ENCODE results near the gene SEMA3C.

The SEMA3C gene

DNA sequence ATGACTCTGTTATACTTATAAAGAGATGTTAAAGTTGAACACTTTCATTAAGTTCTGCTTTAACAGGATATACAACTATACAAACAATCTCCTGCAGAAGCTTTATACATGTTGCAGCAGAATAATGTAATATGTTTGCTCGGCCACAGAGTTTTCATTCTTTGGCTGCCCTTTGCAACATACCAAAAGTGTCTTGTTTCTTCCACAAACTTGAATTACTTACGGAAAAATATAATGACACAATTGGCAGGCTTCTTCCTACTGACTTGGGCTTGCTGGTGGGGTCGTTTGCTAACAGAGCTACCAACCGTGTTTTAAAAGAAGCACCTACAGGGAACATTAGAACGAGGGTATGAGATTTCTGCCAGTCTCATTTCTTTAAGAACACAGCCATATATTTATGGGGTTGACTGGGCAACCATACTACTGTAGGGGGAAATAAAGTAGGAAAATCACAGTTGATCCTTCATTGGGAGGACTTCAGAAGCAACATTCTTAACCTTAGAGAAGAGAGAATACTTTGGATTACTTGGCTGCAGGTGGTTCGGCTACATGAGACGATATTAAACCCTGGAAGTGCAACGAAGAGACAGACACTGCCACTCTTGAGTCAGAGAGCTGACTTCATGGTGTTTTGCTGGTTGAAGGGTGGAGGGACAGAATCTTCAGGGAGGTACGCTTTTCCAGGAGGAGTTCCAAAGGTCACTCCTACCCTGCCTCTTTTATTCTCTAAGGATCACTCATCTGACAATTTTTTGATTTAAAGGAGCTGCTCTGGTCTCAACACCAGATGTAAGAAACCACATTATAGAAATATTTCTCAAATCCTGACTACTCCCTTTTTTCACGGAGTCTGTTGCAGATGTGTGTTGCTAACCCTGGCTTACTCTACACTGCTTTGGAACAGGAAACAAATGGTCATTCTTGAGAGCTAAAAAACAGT lies 123.9 kb downstream of the SEMA3C start:
- no peak overlapping the region for H3K9ac ChIP-seq (ENCODE audit: low read length)
- no peak overlapping the region for H3K4me3 ChIP-seq (ENCODE audit: low read length)
- no peaks in the 10 kb centered on the region for H3K27me3 ChIP-seq (ENCODE audit: control insufficient read depth, insufficient read depth, low read length)
- no peaks in the 10 kb centered on the region for H3K36me3 ChIP-seq (ENCODE audit: control insufficient read depth, insufficient read depth, low read length)
- H3K9me3 ChIP-seq (ENCODE audit: control insufficient read depth, low read length) = no peaks in the 10 kb centered on the region
- H3K4me1 ChIP-seq (ENCODE audit: control insufficient read depth, insufficient read depth, low read length) = no peaks in the 10 kb centered on the region

DNA sequence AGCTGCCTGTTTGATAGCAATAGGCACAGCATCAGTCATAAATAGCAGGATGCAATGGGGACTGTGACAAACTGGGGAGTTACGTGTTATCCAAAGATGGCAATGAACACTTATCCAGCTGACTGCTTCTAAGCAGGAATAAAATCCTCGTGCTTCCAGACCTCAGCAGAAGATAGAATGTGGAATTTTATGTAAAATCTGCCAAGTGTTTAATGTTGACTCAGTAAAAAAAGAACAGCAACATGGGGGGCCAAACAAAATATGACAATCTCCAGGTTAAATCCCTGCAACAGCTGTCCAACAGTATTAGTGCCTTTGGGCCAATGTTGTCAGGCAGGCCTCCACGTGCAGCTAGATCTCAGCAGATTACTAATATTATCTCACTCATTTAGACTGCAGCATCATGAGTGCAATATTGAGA lies 127.3 kb downstream of the SEMA3C start:
- H3K4me1 ChIP-seq (ENCODE audit: control insufficient read depth, insufficient read depth, low read length) = no peaks in the 10 kb centered on the region
- no peaks in the 10 kb centered on the region for H3K36me3 ChIP-seq (ENCODE audit: control insufficient read depth, insufficient read depth, low read length)
- H3K9me3 ChIP-seq (ENCODE audit: control insufficient read depth, low read length) = no peaks in the 10 kb centered on the region
- H3K4me3 ChIP-seq (ENCODE audit: low read length) = no peak overlapping the region
- H3K9ac ChIP-seq (ENCODE audit: low read length) = no peak overlapping the region
- no peaks in the 10 kb centered on the region for H3K27me3 ChIP-seq (ENCODE audit: control insufficient read depth, insufficient read depth, low read length)

DNA sequence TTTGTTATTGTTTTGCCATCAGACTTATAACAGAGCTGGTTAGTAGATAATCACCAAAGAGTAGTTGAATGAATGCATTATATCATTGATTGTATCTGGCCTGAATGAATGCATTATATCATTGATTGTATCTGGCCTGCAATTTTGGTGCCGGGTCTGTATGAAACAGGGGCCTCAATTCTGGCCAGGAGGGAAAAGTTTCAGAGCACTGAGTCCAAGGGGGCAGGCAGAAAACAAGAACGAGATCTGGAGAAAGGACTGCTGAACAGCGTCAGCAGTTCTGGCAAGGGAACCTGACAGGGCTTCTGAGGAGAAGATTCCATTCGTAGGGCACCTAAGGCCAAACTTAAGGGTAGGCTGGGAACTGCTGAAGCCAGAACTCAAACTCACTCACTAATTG lies 128.0 kb downstream of the SEMA3C start:
- no peaks in the 10 kb centered on the region for H3K9me3 ChIP-seq (ENCODE audit: control insufficient read depth, low read length)
- no peak overlapping the region for H3K4me3 ChIP-seq (ENCODE audit: low read length)
- no peaks in the 10 kb centered on the region for H3K27me3 ChIP-seq (ENCODE audit: control insufficient read depth, insufficient read depth, low read length)
- no peaks in the 10 kb centered on the region for H3K36me3 ChIP-seq (ENCODE audit: control insufficient read depth, insufficient read depth, low read length)
- no peak overlapping the region for H3K9ac ChIP-seq (ENCODE audit: low read length)
- H3K4me1 ChIP-seq (ENCODE audit: control insufficient read depth, insufficient read depth, low read length) = no peaks in the 10 kb centered on the region

DNA sequence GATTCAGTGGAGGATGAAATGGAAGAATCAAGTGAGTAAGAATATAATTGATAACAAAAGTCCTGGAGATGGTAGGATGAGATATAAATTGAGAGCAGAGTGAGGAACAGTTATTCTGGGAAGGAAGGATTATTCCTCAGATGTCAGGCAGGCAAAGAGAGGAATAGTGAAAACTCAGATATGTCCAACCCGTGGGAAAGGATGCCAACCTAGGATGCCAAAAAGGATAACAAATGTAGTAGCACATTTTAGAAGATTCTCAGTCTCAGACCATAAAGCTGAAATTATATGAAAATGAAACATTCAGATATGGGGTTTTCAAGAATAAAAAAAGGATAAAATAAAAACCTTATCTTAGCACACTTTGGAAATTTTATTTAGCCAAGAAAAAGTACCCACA lies 131.1 kb downstream of the SEMA3C start:
- H3K9me3 ChIP-seq (ENCODE audit: control insufficient read depth, low read length) = no peaks in the 10 kb centered on the region
- H3K4me1 ChIP-seq (ENCODE audit: control insufficient read depth, insufficient read depth, low read length) = no peaks in the 10 kb centered on the region
- H3K4me3 ChIP-seq (ENCODE audit: low read length) = no peak overlapping the region
- H3K27me3 ChIP-seq (ENCODE audit: control insufficient read depth, insufficient read depth, low read length) = no peaks in the 10 kb centered on the region
- H3K9ac ChIP-seq (ENCODE audit: low read length) = no peak overlapping the region
- no peaks in the 10 kb centered on the region for H3K36me3 ChIP-seq (ENCODE audit: control insufficient read depth, insufficient read depth, low read length)

DNA sequence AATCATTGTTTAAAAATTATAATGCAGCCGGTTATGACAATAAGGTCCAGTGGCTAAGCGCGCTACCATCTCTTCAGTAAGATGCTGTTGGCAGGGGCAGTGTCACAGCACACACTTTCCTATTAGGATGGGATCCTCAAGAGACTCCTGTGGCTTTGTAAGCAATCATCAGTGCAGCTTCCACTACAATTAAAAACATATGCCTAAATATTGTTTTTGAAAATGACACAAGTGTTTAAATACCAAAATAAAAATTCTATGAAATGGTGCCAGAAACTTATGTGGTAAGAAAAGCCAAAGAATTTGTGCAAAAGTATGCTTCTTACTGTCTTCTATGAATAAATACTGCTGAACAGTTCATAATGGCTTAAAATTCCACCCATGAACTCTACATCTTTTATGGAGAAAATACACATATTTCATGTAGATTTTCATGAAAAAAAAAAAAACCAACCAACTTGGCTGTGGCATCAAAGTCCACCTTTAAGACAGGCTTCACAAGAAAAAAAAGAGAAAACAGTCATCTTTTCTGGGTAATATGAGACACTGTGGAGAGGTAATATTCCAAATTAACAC lies 132.8 kb downstream of the SEMA3C start:
- no peaks in the 10 kb centered on the region for H3K4me1 ChIP-seq (ENCODE audit: control insufficient read depth, insufficient read depth, low read length)
- H3K9ac ChIP-seq (ENCODE audit: low read length) = no peak overlapping the region
- H3K36me3 ChIP-seq (ENCODE audit: control insufficient read depth, insufficient read depth, low read length) = no peaks in the 10 kb centered on the region
- no peaks in the 10 kb centered on the region for H3K27me3 ChIP-seq (ENCODE audit: control insufficient read depth, insufficient read depth, low read length)
- H3K9me3 ChIP-seq (ENCODE audit: control insufficient read depth, low read length) = no peaks in the 10 kb centered on the region
- H3K4me3 ChIP-seq (ENCODE audit: low read length) = no peak overlapping the region

DNA sequence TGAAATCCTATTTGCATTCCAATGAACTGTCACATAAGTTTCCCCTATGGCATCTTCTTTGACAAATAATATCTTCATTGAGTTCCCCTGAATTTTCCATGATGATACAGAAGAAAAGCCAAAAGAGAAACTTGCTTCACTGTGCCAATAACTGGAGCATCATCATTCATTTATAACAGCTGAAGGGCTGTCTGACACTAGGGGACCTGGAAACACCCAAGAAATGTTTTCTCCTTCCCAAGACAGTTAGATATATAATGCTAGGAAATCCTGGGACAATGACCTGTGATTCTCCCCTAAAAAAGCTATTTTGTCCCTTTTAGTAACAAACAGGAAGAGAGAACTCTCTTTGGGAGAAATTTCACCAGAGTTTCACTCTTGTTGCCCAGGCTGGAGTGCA lies 133.6 kb downstream of the SEMA3C start:
- H3K4me1 ChIP-seq (ENCODE audit: control insufficient read depth, insufficient read depth, low read length) = no peaks in the 10 kb centered on the region
- no peak overlapping the region for H3K9ac ChIP-seq (ENCODE audit: low read length)
- H3K27me3 ChIP-seq (ENCODE audit: control insufficient read depth, insufficient read depth, low read length) = no peaks in the 10 kb centered on the region
- H3K36me3 ChIP-seq (ENCODE audit: control insufficient read depth, insufficient read depth, low read length) = no peaks in the 10 kb centered on the region
- H3K9me3 ChIP-seq (ENCODE audit: control insufficient read depth, low read length) = no peaks in the 10 kb centered on the region
- H3K4me3 ChIP-seq (ENCODE audit: low read length) = no peak overlapping the region

DNA sequence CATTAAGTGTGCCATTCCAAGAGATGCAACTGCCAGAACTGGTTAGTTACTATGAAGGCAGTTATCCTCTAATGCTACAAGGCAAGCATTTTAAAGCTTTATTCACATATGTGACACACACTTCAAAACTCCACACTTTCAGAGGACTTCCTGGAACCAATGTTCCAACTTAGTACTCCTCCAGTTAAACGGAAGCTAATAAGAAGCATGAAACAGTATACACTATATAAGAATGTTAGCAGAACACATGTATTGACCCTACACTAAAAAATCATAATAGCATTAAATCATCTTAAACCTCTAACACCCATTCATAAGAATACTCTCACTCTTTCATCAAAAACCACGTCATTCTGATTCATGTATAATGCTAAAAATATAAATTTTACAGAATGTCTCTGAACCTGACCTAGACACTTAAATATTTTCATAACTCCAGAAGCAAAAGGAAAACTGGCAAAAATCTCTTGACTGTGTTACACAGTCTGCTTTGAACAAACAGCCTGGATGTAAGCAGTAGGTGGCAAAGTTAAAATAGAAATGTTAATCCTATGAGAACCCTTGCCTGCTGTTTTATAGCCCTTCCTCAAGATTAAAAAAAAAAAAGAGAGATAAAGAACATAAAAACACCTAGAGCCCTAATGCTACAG lies 135.0 kb downstream of the SEMA3C start:
- Histone ChIP-seq H3K27me3 (ENCODE audit: control insufficient read depth, insufficient read depth, low read length) (no peaks in the 10 kb centered on the region), H3K4me1 (ENCODE audit: control insufficient read depth, insufficient read depth, low read length) (no peaks in the 10 kb centered on the region), H3K4me3 (ENCODE audit: low read length) (no peak overlapping the region), H3K36me3 (ENCODE audit: control insufficient read depth, insufficient read depth, low read length) (no peaks in the 10 kb centered on the region), H3K9ac (ENCODE audit: low read length) (no peak overlapping the region), H3K9me3 (ENCODE audit: control insufficient read depth, low read length) (no peaks in the 10 kb centered on the region)

DNA sequence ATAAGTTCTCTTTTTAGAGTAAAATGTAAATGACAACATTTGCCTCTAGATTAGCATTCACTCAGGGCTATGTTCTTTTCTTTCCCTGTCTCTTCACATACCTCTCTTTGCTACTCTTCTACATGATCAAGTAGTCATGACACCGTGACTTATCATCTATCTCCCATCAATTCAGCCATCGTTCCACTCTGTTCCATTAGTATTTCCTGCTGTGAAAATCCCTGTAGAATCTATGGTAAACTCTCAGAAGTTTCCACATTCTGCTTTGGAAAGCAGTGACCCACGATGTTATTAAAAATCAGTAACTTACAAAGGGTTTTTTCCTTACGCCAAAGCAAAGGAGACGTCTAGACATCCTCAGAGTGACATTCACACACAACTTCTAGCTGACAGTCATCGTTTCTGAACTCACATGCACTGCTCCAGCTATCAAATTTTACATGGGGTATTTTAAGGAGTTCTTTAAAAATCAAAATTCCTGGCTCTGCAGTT lies 135.6 kb downstream of the SEMA3C start:
- Histone ChIP-seq H3K36me3 (ENCODE audit: control insufficient read depth, insufficient read depth, low read length) (no peaks in the 10 kb centered on the region), H3K9me3 (ENCODE audit: control insufficient read depth, low read length) (no peaks in the 10 kb centered on the region), H3K27me3 (ENCODE audit: control insufficient read depth, insufficient read depth, low read length) (no peaks in the 10 kb centered on the region), H3K9ac (ENCODE audit: low read length) (no peak overlapping the region), H3K4me1 (ENCODE audit: control insufficient read depth, insufficient read depth, low read length) (no peaks in the 10 kb centered on the region), H3K4me3 (ENCODE audit: low read length) (no peak overlapping the region)

DNA sequence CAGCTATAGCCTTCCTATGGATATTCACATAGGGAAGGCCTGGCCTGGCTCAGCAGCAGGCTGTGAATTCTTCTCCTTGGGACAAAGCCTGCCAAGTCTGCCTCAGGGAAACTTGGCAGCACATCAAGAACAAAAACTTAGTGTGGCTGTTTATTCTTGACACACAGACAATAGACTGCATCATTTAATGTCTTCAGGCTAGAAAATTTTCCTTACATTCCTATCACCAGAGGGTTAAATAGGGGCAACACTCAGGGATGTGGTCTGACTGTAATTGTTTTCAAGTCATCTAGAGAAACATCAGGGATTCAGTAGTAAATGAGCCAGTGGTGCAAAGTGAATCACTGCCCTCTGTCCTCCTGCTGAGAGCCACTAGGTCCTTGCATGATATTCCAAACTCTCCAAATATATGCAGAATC lies 137.3 kb downstream of the SEMA3C start:
- H3K27me3 ChIP-seq (ENCODE audit: control insufficient read depth, insufficient read depth, low read length) = no peaks in the 10 kb centered on the region
- H3K4me1 ChIP-seq (ENCODE audit: control insufficient read depth, insufficient read depth, low read length) = no peaks in the 10 kb centered on the region
- no peaks in the 10 kb centered on the region for H3K36me3 ChIP-seq (ENCODE audit: control insufficient read depth, insufficient read depth, low read length)
- no peak overlapping the region for H3K4me3 ChIP-seq (ENCODE audit: low read length)
- H3K9me3 ChIP-seq (ENCODE audit: control insufficient read depth, low read length) = no peaks in the 10 kb centered on the region
- H3K9ac ChIP-seq (ENCODE audit: low read length) = no peak overlapping the region

DNA sequence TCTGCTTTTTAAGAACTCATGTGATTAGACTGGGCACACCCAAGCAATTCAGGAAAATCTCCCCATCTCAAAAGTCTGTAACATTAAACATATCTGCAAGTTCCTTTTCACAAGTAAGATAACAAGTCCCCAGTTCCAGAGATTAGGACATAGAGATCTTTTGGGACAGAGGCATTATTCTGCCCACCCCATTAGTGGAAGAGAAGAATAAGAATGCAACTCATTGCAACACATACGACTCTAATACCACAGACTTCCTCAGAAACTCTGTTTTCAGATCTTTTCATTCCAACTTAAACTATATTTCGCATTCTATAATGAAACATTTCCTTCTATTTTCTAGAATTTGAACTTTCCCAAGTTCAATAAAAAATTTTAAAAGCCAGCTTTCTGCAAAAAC lies 137.7 kb downstream of the SEMA3C start:
- Histone ChIP-seq H3K27me3 (ENCODE audit: control insufficient read depth, insufficient read depth, low read length) (no peaks in the 10 kb centered on the region), H3K9ac (ENCODE audit: low read length) (no peak overlapping the region), H3K9me3 (ENCODE audit: control insufficient read depth, low read length) (no peaks in the 10 kb centered on the region), H3K36me3 (ENCODE audit: control insufficient read depth, insufficient read depth, low read length) (no peaks in the 10 kb centered on the region), H3K4me1 (ENCODE audit: control insufficient read depth, insufficient read depth, low read length) (no peaks in the 10 kb centered on the region), H3K4me3 (ENCODE audit: low read length) (no peak overlapping the region)

DNA sequence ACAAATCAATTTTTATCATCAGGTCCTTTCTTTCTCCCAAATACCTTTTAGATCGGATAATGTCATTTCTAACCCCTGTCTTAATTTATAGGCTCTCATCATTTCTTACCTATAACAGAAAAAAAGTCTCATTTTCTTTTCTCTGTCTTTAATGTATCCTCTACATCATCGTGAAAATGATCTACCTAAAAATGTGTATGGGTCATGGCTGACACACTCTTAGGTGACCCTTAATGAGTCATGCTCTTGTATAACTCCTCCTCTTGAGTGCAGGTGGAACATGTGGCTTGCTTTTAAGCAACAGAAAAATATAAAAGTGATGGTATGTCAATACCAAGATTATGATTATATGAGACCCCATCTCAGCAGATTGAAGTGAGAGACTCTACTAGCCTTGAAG lies 139.4 kb downstream of the SEMA3C start:
- Histone ChIP-seq H3K4me3 (ENCODE audit: low read length) (no peak overlapping the region), H3K9me3 (ENCODE audit: control insufficient read depth, low read length) (no peaks in the 10 kb centered on the region), H3K36me3 (ENCODE audit: control insufficient read depth, insufficient read depth, low read length) (no peaks in the 10 kb centered on the region), H3K4me1 (ENCODE audit: control insufficient read depth, insufficient read depth, low read length) (no peaks in the 10 kb centered on the region), H3K27me3 (ENCODE audit: control insufficient read depth, insufficient read depth, low read length) (no peaks in the 10 kb centered on the region), H3K9ac (ENCODE audit: low read length) (no peak overlapping the region)

DNA sequence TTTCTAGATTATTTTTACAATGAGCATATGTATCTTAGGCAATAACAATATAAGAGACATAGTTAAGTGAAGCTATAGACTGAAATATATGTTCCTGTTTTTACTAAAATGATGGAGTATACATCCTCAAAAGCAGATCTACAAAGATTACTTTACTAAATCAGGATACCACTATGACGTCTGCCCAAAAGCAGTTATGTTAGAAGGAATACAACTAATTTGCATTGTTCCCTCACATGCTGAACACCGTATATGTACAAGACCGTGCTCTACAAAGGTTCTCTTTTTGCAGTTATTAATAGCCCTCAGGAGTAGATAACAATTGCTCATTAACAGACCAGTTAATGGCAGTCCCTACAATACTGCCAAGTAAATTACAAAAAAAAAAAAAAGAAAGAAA lies 143.0 kb downstream of the SEMA3C start:
- Histone ChIP-seq H3K36me3 (ENCODE audit: control insufficient read depth, insufficient read depth, low read length) (no peaks in the 10 kb centered on the region), H3K4me1 (ENCODE audit: control insufficient read depth, insufficient read depth, low read length) (no peaks in the 10 kb centered on the region), H3K9me3 (ENCODE audit: control insufficient read depth, low read length) (no peaks in the 10 kb centered on the region), H3K9ac (ENCODE audit: low read length) (no peak overlapping the region), H3K27me3 (ENCODE audit: control insufficient read depth, insufficient read depth, low read length) (no peaks in the 10 kb centered on the region), H3K4me3 (ENCODE audit: low read length) (no peak overlapping the region)

All from mucosa of stomach (tissue), 1 donor.